ENCODE results near the gene PTPRO.

DNA sequence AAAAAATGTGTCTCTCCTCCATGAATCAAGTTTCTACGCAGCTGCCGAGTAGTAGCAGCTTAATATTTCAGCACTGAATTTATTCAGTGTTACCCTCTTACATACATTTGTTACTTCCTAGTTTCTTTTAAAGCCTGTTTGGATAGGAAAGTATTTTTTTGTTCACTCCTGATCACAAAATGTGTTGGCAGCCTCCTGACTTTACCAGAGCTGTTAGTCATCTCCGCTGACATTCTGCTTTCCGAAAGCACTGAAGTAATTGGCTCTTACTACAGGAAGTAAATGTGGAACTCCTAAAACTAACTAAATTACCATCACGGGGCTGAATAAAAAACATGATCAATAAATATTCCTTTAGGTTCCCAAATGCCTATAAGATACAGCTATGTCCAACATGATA is 241.4 kb downstream of the PTPRO start:
- TF ChIP-seq, protein P1, sequence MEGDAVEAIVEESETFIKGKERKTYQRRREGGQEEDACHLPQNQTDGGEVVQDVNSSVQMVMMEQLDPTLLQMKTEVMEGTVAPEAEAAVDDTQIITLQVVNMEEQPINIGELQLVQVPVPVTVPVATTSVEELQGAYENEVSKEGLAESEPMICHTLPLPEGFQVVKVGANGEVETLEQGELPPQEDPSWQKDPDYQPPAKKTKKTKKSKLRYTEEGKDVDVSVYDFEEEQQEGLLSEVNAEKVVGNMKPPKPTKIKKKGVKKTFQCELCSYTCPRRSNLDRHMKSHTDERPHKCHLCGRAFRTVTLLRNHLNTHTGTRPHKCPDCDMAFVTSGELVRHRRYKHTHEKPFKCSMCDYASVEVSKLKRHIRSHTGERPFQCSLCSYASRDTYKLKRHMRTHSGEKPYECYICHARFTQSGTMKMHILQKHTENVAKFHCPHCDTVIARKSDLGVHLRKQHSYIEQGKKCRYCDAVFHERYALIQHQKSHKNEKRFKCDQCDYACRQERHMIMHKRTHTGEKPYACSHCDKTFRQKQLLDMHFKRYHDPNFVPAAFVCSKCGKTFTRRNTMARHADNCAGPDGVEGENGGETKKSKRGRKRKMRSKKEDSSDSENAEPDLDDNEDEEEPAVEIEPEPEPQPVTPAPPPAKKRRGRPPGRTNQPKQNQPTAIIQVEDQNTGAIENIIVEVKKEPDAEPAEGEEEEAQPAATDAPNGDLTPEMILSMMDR (IDR thresholded peaks at IDR 0.05; ENCODE audit: insufficient read depth, low read length, poor library complexity, severe bottlenecking), result no peak
- TF ChIP-seq EZH2phosphoT487 (conservative IDR thresholded peaks at IDR 0.05; ENCODE audit: low read length), result no peak
